HEK293 (cell line): ENCODE results near the gene CLCNKA.

Experiments used
- ELK4 ChIP-seq: IDR thresholded peaks from 2 replicates; pipeline ENCODE4 v1.6.1; 2011; ENCODE audit warnings: mild to moderate bottlenecking, low read depth, low read length, borderline replicate concordance
- MYNN ChIP-seq: fragments of 450-650 bp; formaldehyde crosslinking; IDR thresholded peaks from 2 replicates; pipeline ENCODE4 v1.5.1; 2016; ENCODE audit warnings: missing biosample characterization, missing genetic modification characterization, borderline replicate concordance
- PRDM2 ChIP-seq: fragments of 450-650 bp; formaldehyde crosslinking; IDR thresholded peaks from 2 replicates; pipeline ENCODE4 v1.5.1; 2016; ENCODE audit warnings: missing biosample characterization, missing genetic modification characterization, borderline replicate concordance
- PRDM4 ChIP-seq: fragments of 450-650 bp; formaldehyde crosslinking; IDR thresholded peaks from 2 replicates; pipeline ENCODE4 v1.5.1; 2017; ENCODE audit warnings: missing biosample characterization, missing genetic modification characterization
- TSHZ1 ChIP-seq: fragments of 450-650 bp; formaldehyde crosslinking; IDR thresholded peaks from 2 replicates; pipeline ENCODE4 v1.5.1; 2016; ENCODE audit warnings: missing biosample characterization, missing genetic modification characterization, borderline replicate concordance
- ZBTB26 ChIP-seq: fragments of 450-650 bp; formaldehyde crosslinking; optimal IDR thresholded peaks from 2 replicates; pipeline ENCODE3; 2016; ENCODE audit warnings: missing biosample characterization, mild to moderate bottlenecking, missing genetic modification characterization
- ZFP37 ChIP-seq: fragments of 450-650 bp; formaldehyde crosslinking; IDR thresholded peaks from 2 replicates; pipeline ENCODE4 v1.5.1; 2016; ENCODE audit warnings: missing biosample characterization, missing genetic modification characterization
- ZNF24 ChIP-seq: fragments of 450-650 bp; formaldehyde crosslinking; IDR thresholded peaks from 2 replicates; pipeline ENCODE4 v1.5.1; 2016; ENCODE audit warnings: missing biosample characterization, missing genetic modification characterization
- ZNF623 ChIP-seq: fragments of 450-650 bp; formaldehyde crosslinking; IDR thresholded peaks from 2 replicates; pipeline ENCODE4 v1.5.1; 2016; ENCODE audit warnings: missing biosample characterization, missing genetic modification characterization
- ZNF629 ChIP-seq: fragments of 450-650 bp; formaldehyde crosslinking; IDR thresholded peaks from 2 replicates; pipeline ENCODE4 v1.5.1; 2017; ENCODE audit warnings: missing biosample characterization, missing genetic modification characterization
- ZNF660 ChIP-seq: fragments of 450-650 bp; IDR thresholded peaks from 2 replicates; pipeline ENCODE4 v1.5.1; 2018; ENCODE audit warnings: missing biosample characterization, mild to moderate bottlenecking, missing genetic modification characterization
- ZNF692 ChIP-seq: fragments of 450-650 bp; formaldehyde crosslinking; IDR thresholded peaks from 2 replicates; pipeline ENCODE4 v1.5.1; 2016; ENCODE audit warnings: missing biosample characterization, missing genetic modification characterization
- ZSCAN4 ChIP-seq: fragments of 450-650 bp; formaldehyde crosslinking; IDR thresholded peaks from 2 replicates; pipeline ENCODE4 v1.5.1; 2017; ENCODE audit warnings: missing biosample characterization, missing genetic modification characterization

Gene CLCNKA

GRCh38 chr1:15975805-15976680 is 45.8 kb upstream of the CLCNKA start, which contains the start of gene ZBTB17 (continued):
- TF ChIP-seq TSHZ1 (tag by site-specific recombination), result no peak
- TF ChIP-seq ZNF623 (tag by site-specific recombination), result 0 out of 2 replicates have a peak, but pooled peaks have one; percentile 8
- no peak; the same call in 1 of the 2 replicates for TF ChIP-seq ZNF629 (tag by site-specific recombination)
- no peak for TF ChIP-seq ZSCAN4 (tag by site-specific recombination)
- TF ChIP-seq PRDM2 (tag by site-specific recombination), result no peak
- peak; percentile 66 for TF ChIP-seq ZBTB26
- 0 out of 2 replicates have a peak, but pooled peaks have one; percentile 55 for TF ChIP-seq PRDM4 (tag by site-specific recombination)
- no peak; the same call in 1 of the 2 replicates for TF ChIP-seq ELK4
- no peak for TF ChIP-seq MYNN (tag by site-specific recombination)
- TF ChIP-seq ZFP37 (tag by site-specific recombination), result no peak
- TF ChIP-seq ZNF692 (tag by site-specific recombination), result peak; percentile 50; the same call in 1 of the 2 replicates
- TF ChIP-seq ZNF24 (tag by site-specific recombination), result 0 out of 2 replicates have a peak, but pooled peaks have one; percentile 15
- no peak for TF ChIP-seq ZNF660 (tag by site-specific recombination)
